PC-3 (cell line): ENCODE data around the gene DAB1. TPM values are rescaled to one million over a fixed set of nuclear protein-coding genes. Genes with fewer than 3 reads are reported as not detected.

Experiments used
- ATAC-seq: fragments of 200-7000 bp; cut with Tn5 transposase; 2 replicates; pipeline ENCODE4 v1.9.1; 2020; ENCODE audit warnings: mild to moderate bottlenecking, moderate library complexity
- BruUV-seq: library from RNA; stranded (reverse); fragments of 400-500 nt; replicated peaks from 2 replicates; lab custom pipeline; 2021; lab: Mats Ljungman, UMichigan
- CTCF ChIA-PET: fragments of 300-600 bp; sonication (Branson Sonifier 250); formaldehyde crosslinking; loops from one replicate; lab custom pipeline; 2022; ENCODE audit warnings: antibody characterized with exemption; lab: Charles Lee
- POLR2A ChIA-PET: fragments of 300-600 bp; sonication (Branson Sonifier 250); formaldehyde crosslinking; loops from one replicate; lab custom pipeline; 2022; ENCODE audit warnings: antibody characterized with exemption; ENCODE audit not compliant: unreplicated experiment; lab: Charles Lee
- DNase-seq: peaks from one replicate; pipeline ENCODE4 v3.0.0-alpha.2; 2015
- H2AFZ ChIP-seq: fragments of 300-600 bp; sonication (generic); 2 replicates; pipeline ENCODE4 v1.6.0; 2016; ENCODE audit warnings: antibody characterized with exemption, low read length
- H3F3A ChIP-seq: fragments of 300-600 bp; sonication (generic); one replicate; pipeline ENCODE4 v1.6.0; 2017; ENCODE audit warnings: antibody characterized with exemption, low read length, control low read depth, mild to moderate bottlenecking; ENCODE audit not compliant: unreplicated experiment
- H3K27ac ChIP-seq: fragments of 300-600 bp; sonication (generic); 2 replicates; pipeline ENCODE4 v1.5.1; 2016; ENCODE audit warnings: mild to moderate bottlenecking, low read length
- H3K27me3 ChIP-seq: fragments of 300-600 bp; sonication (generic); 2 replicates; pipeline ENCODE4 v1.6.1; 2016; ENCODE audit warnings: low read length, mixed read lengths
- H3K36me3 ChIP-seq: fragments of 300-600 bp; sonication (generic); 2 replicates; pipeline ENCODE4 v1.6.1; 2016; ENCODE audit warnings: low read depth, mixed run types, low read length, mixed read lengths
- H3K4me1 ChIP-seq: fragments of 300-600 bp; sonication (generic); 2 replicates; pipeline ENCODE4 v1.5.1; 2016; ENCODE audit warnings: low read length; ENCODE audit not compliant: insufficient read depth
- H3K4me2 ChIP-seq: fragments of 300-600 bp; sonication (generic); 2 replicates; pipeline ENCODE4 v1.6.0; 2016; ENCODE audit warnings: low read length
- H3K4me3 ChIP-seq: fragments of 300-600 bp; sonication (generic); 2 replicates; pipeline ENCODE4 v1.5.1; 2016; ENCODE audit warnings: mild to moderate bottlenecking, low read length, mixed read lengths
- H3K79me2 ChIP-seq: fragments of 300-600 bp; sonication (generic); 2 replicates; pipeline ENCODE4 v1.6.1; 2017; ENCODE audit warnings: low read length, mixed read lengths
- H3K9ac ChIP-seq: fragments of 300-600 bp; sonication (generic); 2 replicates; pipeline ENCODE4 v1.6.0; 2016; ENCODE audit warnings: mild to moderate bottlenecking, low read length
- H3K9me2 ChIP-seq: fragments of 300-600 bp; sonication (generic); replicated peaks from 2 replicates; pipeline ENCODE4 v1.6.1; 2016; ENCODE audit warnings: mixed run types, low read length, mixed read lengths
- H3K9me3 ChIP-seq: fragments of 300-600 bp; sonication (generic); 2 replicates; pipeline ENCODE4 v1.6.1; 2016; ENCODE audit warnings: low read length, mixed read lengths
- H4K20me1 ChIP-seq: fragments of 300-600 bp; sonication (generic); 2 replicates; pipeline ENCODE4 v1.6.1; 2016; ENCODE audit warnings: low read length, mixed read lengths
- EZH2 ChIP-seq: fragments of 300-600 bp; sonication (generic); IDR thresholded peaks from one replicate; pipeline ENCODE4 v1.6.1; 2017; ENCODE audit warnings: antibody characterized with exemption, mild to moderate bottlenecking, low read length; ENCODE audit not compliant: unreplicated experiment
- EZH2phosphoT487 ChIP-seq: fragments of 300-600 bp; sonication (generic); IDR thresholded peaks from 2 replicates; pipeline ENCODE4 v1.6.1; 2018; ENCODE audit warnings: mild to moderate bottlenecking, antibody characterized with exemption, low read length, borderline replicate concordance
- intact Hi-C: fragments of 100-400 bp; cut with micrococcal nuclease; formaldehyde crosslinking; loops from 2 replicates; pipeline ENCODE4 v1.9.0; 2023
- total RNA-seq: library from RNA; depleted of rRNA; stranded (reverse); fragments of >200 nt; gene quantifications from 2 replicates; pipeline ENCODE4 v1.2.3, GENCODE V29; 2014
- TF ChIP-seq, protein P1 (sequence below): fragments of 300-600 bp; sonication (generic); conservative IDR thresholded peaks from 2 replicates; pipeline ENCODE4 v1.5.1; 2017; ENCODE audit warnings: antibody characterized with exemption, low read depth, mild to moderate bottlenecking, low read length

Gene DAB1
- total RNA-seq, 1 experiment from 2014 or later: not detected

DNA sequence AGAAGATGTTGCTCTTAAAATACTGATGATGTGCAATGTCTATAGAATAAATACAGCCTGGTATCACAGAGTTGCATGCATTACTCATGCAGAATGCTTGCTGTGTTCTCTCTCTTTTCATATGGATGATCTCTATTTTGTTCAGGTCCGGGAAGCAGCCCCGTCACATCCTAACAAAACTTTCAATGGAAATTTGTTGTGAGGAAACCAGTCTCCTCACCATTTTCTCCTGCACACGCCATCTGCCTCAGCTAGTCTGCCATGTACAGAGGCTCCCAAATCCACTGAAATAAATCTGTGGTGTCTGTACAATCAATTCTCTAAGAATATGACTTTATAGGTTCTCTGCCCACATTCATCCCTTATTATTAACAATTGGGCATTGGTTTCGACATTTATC lies 42.4 kb downstream of the DAB1 start:
- CTCF ChIA-PET: no interaction called here
- Histone ChIP-seq H3K4me2 (no peak overlapping the region), H3K27me3 (no peaks in the 10 kb centered on the region), H3K4me1 (no peaks in the 10 kb centered on the region), H3K27ac (no peak overlapping the region), H4K20me1 (no peaks in the 10 kb centered on the region), H2AFZ (no peak overlapping the region), H3K4me3 (no peak overlapping the region), H3K36me3 (no peaks in the 10 kb centered on the region), H3F3A (no peaks in the 10 kb centered on the region), H3K9ac (no peak overlapping the region), H3K79me2 (no peaks in the 10 kb centered on the region), H3K9me2 (no peaks in the 10 kb centered on the region), H3K9me3 (no peaks in the 10 kb centered on the region)
- TF ChIP-seq EZH2 (no peak), EZH2phosphoT487 (no peak)
- TF ChIP-seq, protein P1, sequence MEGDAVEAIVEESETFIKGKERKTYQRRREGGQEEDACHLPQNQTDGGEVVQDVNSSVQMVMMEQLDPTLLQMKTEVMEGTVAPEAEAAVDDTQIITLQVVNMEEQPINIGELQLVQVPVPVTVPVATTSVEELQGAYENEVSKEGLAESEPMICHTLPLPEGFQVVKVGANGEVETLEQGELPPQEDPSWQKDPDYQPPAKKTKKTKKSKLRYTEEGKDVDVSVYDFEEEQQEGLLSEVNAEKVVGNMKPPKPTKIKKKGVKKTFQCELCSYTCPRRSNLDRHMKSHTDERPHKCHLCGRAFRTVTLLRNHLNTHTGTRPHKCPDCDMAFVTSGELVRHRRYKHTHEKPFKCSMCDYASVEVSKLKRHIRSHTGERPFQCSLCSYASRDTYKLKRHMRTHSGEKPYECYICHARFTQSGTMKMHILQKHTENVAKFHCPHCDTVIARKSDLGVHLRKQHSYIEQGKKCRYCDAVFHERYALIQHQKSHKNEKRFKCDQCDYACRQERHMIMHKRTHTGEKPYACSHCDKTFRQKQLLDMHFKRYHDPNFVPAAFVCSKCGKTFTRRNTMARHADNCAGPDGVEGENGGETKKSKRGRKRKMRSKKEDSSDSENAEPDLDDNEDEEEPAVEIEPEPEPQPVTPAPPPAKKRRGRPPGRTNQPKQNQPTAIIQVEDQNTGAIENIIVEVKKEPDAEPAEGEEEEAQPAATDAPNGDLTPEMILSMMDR: no peak
- DNase-seq (no peak), ATAC-seq (no peak)
- intact Hi-C loops: no loop called here
- no TSS peak for BruUV-seq
- POLR2A ChIA-PET: no interaction called here

DNA sequence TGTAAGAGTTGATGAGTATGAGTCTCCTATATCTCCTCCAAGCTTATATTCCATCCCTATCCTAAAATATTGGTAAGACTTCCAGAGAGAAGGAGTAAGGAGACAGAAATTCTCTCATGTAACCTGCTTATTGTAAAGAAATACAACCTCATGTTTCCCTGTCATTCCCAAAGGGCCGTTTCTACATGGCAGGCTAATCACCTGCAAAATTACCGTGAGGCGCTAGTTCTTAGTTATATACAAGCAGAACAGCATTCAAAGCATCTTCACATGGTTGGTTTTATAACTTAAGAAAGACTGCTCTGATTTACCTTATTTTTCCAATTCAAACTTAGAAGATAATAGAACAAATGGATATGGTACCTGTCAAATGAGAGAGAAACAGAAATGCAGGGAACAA lies 42.9 kb downstream of the DAB1 start:
- TF ChIP-seq, protein P1: no peak
- TF ChIP-seq EZH2phosphoT487 (no peak), EZH2 (no peak)
- H3K36me3 ChIP-seq: no peaks in the 10 kb centered on the region
- POLR2A ChIA-PET: no interaction called here

DNA sequence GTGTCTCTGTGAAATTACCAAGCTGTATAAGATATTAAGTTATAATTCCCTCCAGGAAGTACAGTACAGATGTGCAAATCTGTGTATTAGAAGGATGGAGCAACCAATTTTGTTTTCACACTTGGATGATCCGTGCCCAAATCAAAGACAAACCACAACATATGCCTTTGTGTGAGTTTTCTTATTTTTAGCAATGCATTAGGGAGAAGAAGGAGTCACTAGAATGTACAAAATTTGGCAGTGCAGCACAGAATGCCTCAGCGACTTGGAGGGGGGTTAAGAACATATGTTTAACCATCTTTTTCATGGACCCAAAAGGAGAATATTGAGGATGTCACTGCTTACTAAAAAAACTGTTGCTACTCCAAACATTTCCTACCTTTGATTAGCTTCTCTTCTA lies 45.3 kb downstream of the DAB1 start:
- Histone ChIP-seq H3K9me2 (no peaks in the 10 kb centered on the region), H3K4me3 (no peak overlapping the region), H4K20me1 (no peaks in the 10 kb centered on the region), H3F3A (no peaks in the 10 kb centered on the region), H3K4me2 (no peak overlapping the region), H3K79me2 (no peaks in the 10 kb centered on the region), H3K4me1 (no peaks in the 10 kb centered on the region), H3K27ac (no peak overlapping the region), H3K27me3 (no peaks in the 10 kb centered on the region), H3K9ac (no peak overlapping the region), H3K36me3 (no peaks in the 10 kb centered on the region), H2AFZ (no peak overlapping the region), H3K9me3 (no peaks in the 10 kb centered on the region)
- ChIA-PET CTCF (no interaction called here), POLR2A (no interaction called here)
- TF ChIP-seq EZH2 (no peak), EZH2phosphoT487 (no peak)
- TF ChIP-seq, protein P1: no peak
- no peak for DNase-seq
- intact Hi-C loops: no loop called here
- ATAC-seq: no peak
- BruUV-seq: no TSS peak

More for the DNA sequence above, 42.9 kb downstream of the DAB1 start:
- H3K9me3 ChIP-seq: no peaks in the 10 kb centered on the region
- no TSS peak for BruUV-seq
- no peak overlapping the region for H3K9ac ChIP-seq
- H3K79me2 ChIP-seq: no peaks in the 10 kb centered on the region
- H3K4me2 ChIP-seq: no peak overlapping the region
- no peaks in the 10 kb centered on the region for H4K20me1 ChIP-seq
- no peaks in the 10 kb centered on the region for H3F3A ChIP-seq
- H3K4me3 ChIP-seq: no peak overlapping the region
- intact Hi-C loops: no loop called here
- ATAC-seq (no peak), DNase-seq (no peak)
- CTCF ChIA-PET: no interaction called here
- no peak overlapping the region for H3K27ac ChIP-seq
- no peaks in the 10 kb centered on the region for H3K4me1 ChIP-seq
- H3K9me2 ChIP-seq: no peaks in the 10 kb centered on the region
- no peaks in the 10 kb centered on the region for H3K27me3 ChIP-seq
- H2AFZ ChIP-seq: no peak overlapping the region
